ENCODE results near the gene ERAP2.
A peak's percentile ranks its signal among the peaks of the same experiment; 100 is the strongest.

The ERAP2 gene

GRCh38 chr5:96934708-96935558 is 58.6 kb downstream of the ERAP2 start:
- peak; percentile 98 for DNase-seq

DNA sequence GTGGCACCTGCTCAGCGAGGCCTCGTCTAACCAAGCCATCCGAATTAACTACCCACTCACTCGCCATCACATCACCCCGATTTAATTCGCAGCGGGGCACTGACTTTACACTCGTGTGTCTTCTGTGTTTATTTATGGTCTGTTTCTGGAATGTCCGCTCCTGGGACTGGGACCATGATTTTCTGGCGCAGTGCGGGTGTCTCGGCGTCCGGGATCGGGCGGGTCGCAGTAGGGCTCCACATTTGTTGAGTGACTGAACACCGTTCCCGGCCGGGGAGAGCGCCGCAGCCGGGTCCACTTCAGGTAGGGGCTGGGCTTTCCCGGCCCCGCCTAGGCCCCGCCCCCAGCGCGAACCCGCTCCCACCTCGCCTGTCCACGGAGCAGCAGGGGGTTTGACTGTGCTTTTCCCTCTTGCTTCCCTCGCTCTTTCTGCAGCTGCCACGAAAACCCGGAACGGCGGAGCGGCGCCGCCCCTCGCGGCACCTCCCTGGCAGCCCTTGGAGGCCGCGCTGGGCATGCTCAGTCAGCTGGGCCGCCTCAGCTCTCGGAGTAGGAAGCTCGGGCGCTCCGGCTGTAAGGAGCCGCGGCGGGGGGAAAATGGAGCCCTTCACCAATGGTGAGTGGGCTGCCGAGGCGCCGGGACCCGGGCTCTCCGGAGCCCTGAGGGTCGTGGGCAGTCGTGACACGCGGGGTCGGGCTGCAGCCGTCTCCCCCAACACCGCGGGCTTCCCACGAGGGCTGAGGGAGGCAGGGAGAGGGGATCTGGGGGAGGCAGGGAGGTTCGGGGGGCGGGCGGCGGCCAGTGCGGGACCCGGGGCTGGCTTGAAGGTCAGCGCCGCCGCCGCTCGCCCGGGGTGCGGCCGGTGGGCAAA is 59.5 kb downstream of the ERAP2 start, which contains the start of gene LNPEP:
Gene LNPEP (plus strand): TSS at position 522 of the 872 bp plus-strand sequence. CDS start 76 bp downstream, at position 598.
- DNase-seq, result peak; percentile 99

DNA sequence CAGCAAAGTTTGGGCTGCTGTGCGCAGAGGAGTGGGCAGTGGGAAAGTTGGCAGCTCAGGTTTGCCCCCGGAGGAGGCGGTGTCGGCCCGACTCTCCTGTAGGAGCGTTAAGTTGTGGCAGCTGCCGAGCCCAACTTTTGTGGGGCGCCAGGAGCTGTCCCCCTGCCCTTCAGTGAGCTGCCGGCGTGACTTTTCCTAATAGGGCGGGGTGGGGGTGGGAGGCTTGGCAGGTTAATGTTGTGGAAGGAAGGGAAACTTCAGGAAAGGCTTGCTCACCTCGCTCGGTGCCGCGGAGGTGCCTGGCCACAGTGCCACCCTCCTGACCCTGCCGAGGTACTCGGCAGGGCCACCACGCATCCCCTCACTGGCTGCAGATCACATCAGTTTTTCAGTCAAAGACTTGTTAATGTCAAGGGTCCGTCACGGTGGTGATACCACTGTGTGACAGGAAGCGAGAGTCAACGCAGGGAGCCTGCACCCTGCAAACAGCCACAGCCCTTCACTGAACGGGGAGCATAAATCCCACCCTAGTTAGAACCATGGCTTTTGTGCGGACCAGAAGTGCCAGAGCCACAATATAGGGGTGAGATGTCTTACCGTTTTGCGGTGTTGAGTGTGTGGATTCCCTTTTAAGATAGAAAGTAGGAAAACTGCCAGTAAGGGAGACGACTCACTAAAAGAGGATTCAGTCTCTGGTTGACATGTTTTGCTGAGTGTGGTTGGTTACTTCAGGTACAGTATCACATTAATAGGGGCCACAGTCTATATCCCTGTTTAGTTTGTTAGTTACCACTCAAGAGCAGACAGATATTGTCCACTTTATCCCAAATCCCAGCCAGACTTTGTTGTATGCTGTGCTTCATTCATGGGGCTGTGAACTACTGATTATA is 60.4 kb downstream of the ERAP2 start:
- DNase-seq, result peak; percentile 70

DNA sequence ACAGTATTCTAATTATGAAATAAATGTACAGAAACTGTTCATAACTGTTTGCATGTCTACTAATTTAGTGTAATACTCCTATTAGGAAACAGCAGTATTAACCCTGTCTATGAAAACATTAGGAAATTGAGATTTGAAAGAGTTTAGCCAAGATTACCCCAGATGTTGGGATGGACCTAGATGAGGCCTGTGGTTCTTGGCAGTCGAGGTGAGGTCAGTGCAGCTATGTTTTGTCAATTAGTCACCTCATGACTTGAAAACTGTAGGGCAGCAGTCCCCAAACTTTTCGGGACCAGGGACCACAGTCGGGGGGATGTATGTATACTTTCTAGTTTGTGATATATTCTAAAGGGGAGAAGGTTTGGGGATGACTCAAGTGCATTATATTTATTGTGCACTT is 64.3 kb downstream of the ERAP2 start:
- DNase-seq, result no peak

- no peak for DNase-seq
These were observed 64.8 kb downstream of the ERAP2 start for GRCh38 chr5:96941140-96941539.

DNA sequence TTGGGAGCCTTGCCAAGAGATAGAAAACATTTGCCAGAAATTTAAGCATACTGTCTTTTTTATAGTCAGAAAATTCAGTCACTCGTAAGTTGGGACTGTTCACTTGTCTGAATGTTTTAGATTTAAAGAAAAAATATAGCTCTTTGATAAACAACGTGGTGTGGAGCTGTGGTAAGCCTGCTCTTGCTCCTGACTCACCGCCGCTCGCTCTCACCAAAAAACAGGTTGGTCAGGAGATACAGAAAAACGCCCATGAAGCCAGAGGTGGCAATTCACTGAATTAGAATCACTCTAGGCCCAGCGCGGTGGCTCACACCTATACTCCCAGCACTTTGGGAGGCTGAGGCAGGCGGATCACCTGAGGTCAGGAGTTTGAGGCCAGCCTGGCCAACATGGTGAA is 65.8 kb downstream of the ERAP2 start:
- no peak for DNase-seq

DNA sequence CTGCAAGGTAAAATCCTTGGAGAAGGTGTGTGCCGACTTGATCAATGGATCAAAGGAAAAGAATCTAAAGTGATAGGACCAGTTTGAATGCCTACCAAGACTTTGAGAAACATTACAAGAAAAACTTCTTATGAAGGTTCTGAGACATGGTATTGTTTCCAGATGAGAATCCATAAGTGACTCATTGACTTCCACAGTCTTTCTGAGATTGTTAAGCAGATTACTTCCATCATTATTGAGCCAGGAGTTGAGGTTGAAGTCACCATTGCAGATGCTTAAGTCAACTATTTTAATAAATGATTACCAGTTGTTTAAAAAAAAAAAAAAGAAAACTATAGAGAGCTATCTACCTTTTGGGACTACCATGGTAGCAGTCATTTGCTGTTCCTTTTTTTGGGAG is 66.6 kb downstream of the ERAP2 start:
- no peak for DNase-seq

DNA sequence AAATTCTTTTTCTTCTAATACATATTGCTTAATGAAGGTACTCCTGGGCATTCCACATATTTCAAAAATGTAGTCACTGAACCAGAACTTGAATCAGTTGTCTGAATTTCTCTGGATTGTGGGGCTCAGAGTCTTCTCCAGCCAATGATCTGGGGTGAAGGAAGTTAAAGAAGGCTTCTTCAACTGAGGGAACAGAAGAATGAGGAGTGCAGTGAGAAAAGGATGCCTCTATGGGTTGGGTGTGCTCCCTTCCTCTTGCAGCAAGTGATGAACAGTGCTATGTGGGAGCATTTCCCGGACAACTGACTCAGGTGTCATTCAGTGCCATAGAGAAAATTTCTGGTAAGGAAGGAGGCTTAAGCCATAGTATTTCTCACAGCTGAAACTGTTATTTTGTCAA is 67.5 kb downstream of the ERAP2 start:
- DNase-seq, result no peak

DNA sequence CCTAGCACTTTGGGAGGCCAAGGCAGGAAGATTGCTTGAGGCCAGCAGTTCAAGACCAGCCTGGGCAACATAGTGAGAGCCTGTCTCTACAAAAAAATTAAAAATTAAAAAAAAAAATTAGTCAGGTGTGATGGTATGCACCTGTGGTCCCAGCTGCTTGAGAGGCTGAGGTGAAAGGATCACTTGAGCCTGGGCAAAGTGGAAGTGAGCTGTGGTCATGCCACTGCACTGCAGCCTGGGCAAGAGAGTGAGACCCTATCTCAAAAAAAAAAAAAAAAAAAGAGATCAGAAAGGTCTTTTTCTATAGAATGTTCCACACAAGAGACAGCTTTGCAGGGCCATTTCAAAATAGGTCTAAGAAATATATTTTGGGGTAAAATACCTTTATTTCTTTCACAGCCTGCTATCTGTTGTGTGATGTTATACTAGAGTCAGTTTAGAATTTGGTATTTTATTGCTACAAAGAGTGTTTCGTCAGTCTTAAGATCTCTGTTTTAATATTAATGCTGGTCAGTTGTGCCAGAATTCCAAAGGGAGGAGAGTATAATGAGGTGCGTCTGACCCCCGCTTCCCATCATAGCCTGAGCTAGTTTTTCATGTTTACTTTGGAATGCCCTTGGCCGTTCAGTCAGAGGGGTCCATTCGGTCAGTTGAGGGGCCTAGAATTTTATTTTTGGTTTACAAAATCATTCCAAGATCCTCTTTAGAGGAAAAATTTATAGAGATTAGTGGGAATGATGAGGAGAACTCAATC is 69.0 kb downstream of the ERAP2 start:
- no peak for DNase-seq

DNA sequence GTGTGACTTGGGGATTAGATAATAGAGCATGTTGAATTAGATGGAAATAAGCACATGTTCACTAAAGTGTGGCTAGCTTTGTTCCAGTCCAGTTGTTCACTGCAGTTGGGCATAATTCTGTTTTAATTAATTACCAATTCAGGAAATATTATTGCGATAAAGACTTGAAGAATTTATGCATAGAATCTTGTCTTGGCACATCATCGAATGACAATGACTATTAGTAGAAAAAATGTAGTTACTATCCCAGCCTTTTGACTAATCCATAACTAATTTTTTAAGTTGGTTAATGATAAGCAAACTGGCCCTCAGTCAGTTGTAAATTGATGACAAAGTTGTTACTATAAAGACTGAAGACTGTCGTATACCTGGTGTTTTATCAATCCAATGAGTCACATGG is 70.1 kb downstream of the ERAP2 start:
- no peak for DNase-seq

GRCh38 chr5:96952118-96952750 is 75.9 kb downstream of the ERAP2 start:
- DNase-seq, result no peak

- no peak for DNase-seq
These were observed 76.9 kb downstream of the ERAP2 start for GRCh38 chr5:96952974-96953730.

- peak; percentile 82 for DNase-seq
These were observed 81.2 kb downstream of the ERAP2 start for GRCh38 chr5:96957254-96958049.

DNA sequence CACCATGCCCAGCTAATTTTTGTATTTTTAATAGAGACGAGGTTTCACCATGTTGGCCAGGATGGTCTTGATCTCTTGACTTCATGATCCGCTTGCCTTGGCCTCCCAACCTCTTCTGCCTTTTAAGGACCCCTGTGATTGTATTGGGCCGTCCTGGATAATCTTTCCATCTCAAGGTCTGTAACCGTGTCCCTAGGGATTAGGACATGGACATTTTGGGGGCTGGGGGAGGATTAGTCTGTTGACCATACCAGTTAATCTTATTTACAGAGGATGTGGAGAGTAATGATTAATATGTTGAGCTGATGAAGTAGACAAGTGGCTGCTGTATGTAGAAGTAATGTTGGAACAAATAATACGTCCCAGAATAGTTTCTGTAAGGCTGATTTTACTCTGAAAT is 82.7 kb downstream of the ERAP2 start:
- DNase-seq, result no peak

DNA sequence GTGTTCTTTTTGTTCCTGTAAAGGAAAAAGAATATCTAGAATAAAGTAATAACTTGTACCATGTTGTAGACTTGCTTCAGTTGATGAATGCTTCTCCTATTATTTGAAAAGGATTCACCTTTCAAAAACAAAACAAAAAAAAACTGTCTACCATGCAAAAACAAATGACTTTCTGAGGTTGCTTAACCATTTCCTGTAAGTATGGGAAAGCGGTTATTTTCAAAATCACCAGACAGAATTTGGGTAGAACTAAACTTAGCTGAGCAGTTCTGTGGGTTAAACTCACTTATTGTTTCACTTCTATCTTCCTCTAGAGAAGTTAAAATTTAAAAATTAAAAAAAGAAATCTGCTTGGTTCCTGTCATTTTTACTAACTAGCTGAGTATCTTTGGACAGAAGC is 84.8 kb downstream of the ERAP2 start:
- peak; percentile 77 for DNase-seq

DNA sequence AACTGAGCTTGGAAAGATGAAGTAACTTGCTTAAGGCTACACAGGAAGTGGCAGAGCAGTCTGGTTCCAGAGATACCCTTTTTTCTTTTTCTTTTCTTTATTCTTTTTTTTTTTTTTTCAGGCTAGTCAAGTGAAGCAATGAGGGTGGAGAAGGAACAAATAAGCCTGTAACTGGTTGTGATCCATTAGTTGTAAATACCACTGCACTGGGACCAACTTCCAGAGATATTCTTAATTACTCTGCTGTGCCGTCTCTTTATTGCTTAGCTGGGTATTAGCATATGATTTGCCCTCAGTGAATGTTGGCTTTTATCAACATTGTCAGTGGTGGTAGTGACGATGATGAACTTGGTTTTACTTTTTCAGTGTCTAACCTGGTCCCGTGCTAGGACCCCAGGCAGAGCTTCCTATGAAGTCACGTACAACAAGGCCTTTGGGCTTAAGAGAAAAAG is 86.3 kb downstream of the ERAP2 start:
- no peak for DNase-seq

GRCh38 chr5:96963267-96963666 is 87.0 kb downstream of the ERAP2 start:
- peak; percentile 47 for DNase-seq

DNA sequence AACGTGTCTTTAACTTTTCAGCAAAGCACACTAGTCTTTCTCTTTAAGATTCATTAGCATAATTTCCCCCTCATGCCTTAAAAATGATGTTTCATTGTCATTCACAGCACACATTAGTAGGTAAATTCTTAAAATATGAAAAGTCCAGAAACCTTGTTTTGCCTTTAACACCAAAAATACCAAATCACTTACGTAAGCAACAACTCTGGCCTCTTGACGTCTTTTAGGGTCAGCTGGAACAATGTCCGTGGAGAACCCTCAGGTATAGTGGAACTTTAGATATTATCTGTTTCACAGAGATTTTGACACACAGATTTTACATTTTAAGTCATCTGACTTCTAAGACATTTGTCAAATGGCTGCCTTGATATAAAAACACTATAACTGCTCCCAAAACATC is 90.5 kb downstream of the ERAP2 start:
- DNase-seq, result no peak

GRCh38 chr5:96967400-96967799 is 91.1 kb downstream of the ERAP2 start:
- DNase-seq, result no peak

GRCh38 chr5:96968074-96968473 is 91.8 kb downstream of the ERAP2 start:
- no peak for DNase-seq
